Heart left ventricle (tissue), 16 donors: ENCODE measurements around the gene MNS1. TPM values are rescaled to one million over a fixed set of nuclear protein-coding genes. Genes with fewer than 3 reads are reported as not detected.

Source experiments
- ATAC-seq, 4 donors: fragments of 200-7000 bp; cut with Tn5 transposase; one replicate each; pipeline ENCODE4 v1.9.1; 2020 to 2022; ENCODE audit warnings: moderate library complexity in 4 of 4, mild to moderate bottlenecking in 3 of 4, moderate number of reproducible peaks in 1 of 4
- DNase-seq, 5 donors: peaks; one replicate each; pipeline ENCODE4 v3.0.0-alpha.2; 2020
- H3K27ac ChIP-seq, 12 donors: fragments of 200-600 bp; sonication (generic) in 4 of 12; one replicate each; pipeline versions ENCODE4 v1.5.0 to v1.8.0; 2016 to 2022; ENCODE audit warnings: mild to moderate bottlenecking in 2 of 12
- H3K27me3 ChIP-seq, 9 donors: fragments of 200-600 bp; sonication (generic) in 2 of 9; one replicate each; pipeline versions ENCODE4 v1.5.1 to v1.8.0; 2016 to 2022; ENCODE audit warnings: mild to moderate bottlenecking in 3 of 9
- H3K36me3 ChIP-seq, 9 donors: fragments of 200-600 bp; sonication (generic) in 2 of 9; one replicate each; pipeline versions ENCODE4 v1.5.0 to v1.8.0; 2018 to 2022; ENCODE audit warnings: mild to moderate bottlenecking in 2 of 9
- H3K4me1 ChIP-seq, 12 donors: fragments of 200-600 bp; sonication (generic) in 4 of 12; one replicate each; pipeline versions ENCODE4 v1.5.0 to v1.8.0; 2016 to 2022; ENCODE audit warnings: mild to moderate bottlenecking in 3 of 12
- H3K4me3 ChIP-seq, 12 donors: fragments of 200-600 bp; sonication (generic) in 4 of 12; one replicate each; pipeline versions ENCODE4 v1.5.0 to v1.8.0; 2017 to 2022; ENCODE audit warnings: mild to moderate bottlenecking in 9 of 12, moderate library complexity in 4 of 12
- H3K9me3 ChIP-seq, 12 donors: fragments of 200-600 bp; sonication (generic) in 4 of 12; one replicate each; pipeline versions ENCODE4 v1.5.0 to v1.8.0; 2016 to 2022; ENCODE audit warnings: mild to moderate bottlenecking in 1 of 12
- POLR2A ChIP-seq, 2 donors: fragments of 450-650 bp; IDR thresholded peaks; one replicate each; pipeline ENCODE4 v1.6.1; 2017; ENCODE audit warnings: antibody characterized with exemption in 2 of 2, mild to moderate bottlenecking in 2 of 2, moderate library complexity in 2 of 2
- WGBS, 4 donors: extraction: QIAGEN DNeasy Blood & Tissue Kit in 2 of 4; methylation state at CpG; one replicate each; pipeline versions ENCODE4 v1.1.5 to v1.1.7; 2013 to 2018; 5-methylcytosine and 5-hydroxymethylcytosine counted together
- intact Hi-C, 10 donors: fragments of 100-400 bp; cut with DNase I; formaldehyde crosslinking; loops; one replicate each; pipeline versions ENCODE4 v1.11.1 to v1.14.2; 2022
- polyA plus RNA-seq, 2 donors: library from polyadenylated mRNA; stranded (reverse); fragments of 200-250 nt; gene quantifications; one replicate each; pipeline ENCODE4 v1.2.3, GENCODE V29; 2013
- total RNA-seq, 9 donors: library from RNA; depleted of rRNA in 2 of 9; stranded (reverse); fragments of >200 nt in 2 of 9; fragmentation: NEBNext Ultra II Directional in 3 of 9; extraction: Animal tissue kit (Norgen Biotek cat#: 25700) in 3 of 9; gene quantifications; one replicate each; pipeline versions ENCODE4 v1.1.0 to v1.2.4, GENCODE V29; 2016 to 2023
- TF ChIP-seq, protein P1 (sequence below), 12 donors: fragments of 200-600 bp; sonication (generic) in 4 of 12; IDR thresholded peaks; one replicate each; pipeline versions ENCODE4 v1.5.0 to v1.8.0; 2018 to 2022; ENCODE audit warnings: antibody characterized with exemption in 12 of 12, mild to moderate bottlenecking in 5 of 12
- donor health status: ischemic (EF 13 %, LVEDD 7.1; RV severe dilation, severe dysfunction).
- donor health status: healthy with polysubstance abuse.
- donor health status: DM: no; HTN: yes; CAD: no.
- donor health status: DM: no; HTN: no; CAD: no.
- donor health status: ischemic (EF 25% LVEDD 6.9; RV normal size, moderate dysfunction).
- donor health status: ischemic (EF 25% LVEDD 5.7; RV mildly dilated, moderate dysfunction).
- donor health status: healthy.
- donor health status: DM: yes; HTN: yes; CAD: no.
- donor health status: ischemic (EF 35%, LVEDD 5.7; RV mildly dilated, moderate dysfunction).
- donor health status: nonischemic (EF 11% LVEDD 7.7; RV severe dilation, severe dysfunction).
- donor health status: DM: yes; HTN: yes; CAD: no.
- donor health status: PGD.
- donor health status: ischemic (EF 29% LVEDD 5.4; RV normal size, mild dysfunction).
- donor health status: nonischemic (EF 23%, LVEDD 6.1; RV moderate dilation, normal function).

Gene MNS1
- total and polyA plus RNA-seq, 11 donors, result 0.30 to 2.6 (median 0.81) TPM

DNA sequence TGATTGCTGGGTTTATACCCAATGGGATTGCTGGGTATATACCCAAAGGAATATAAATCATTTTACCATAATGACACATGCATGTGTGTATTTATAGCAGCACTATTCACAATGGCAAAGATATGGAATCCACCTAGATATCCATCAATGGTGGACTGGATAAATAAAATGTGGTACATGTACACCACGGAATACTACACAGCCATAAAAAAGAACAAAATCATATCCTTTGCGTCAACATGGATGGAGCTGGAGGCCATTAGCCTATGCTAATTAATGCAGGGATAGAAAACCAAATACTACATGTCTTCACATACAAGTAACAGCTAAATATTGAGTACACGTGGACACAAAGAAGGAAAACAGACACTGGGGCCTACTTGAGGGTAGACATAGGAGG lies 22.6 kb downstream of the MNS1 start:
- no peak for DNase-seq
- Histone ChIP-seq H3K27ac (no peak overlapping the region), H3K9me3 (peaks cover 0 to 5% (median 0%) of the 10 kb centered on the region in 12 donors), H3K4me1 (no peaks in the 10 kb centered on the region), H3K4me3 (no peak overlapping the region), H3K27me3 (no peaks in the 10 kb centered on the region), H3K36me3 (peaks cover 0 to 14% (median 0%) of the 10 kb centered on the region in 9 donors)
- ATAC-seq, result no peak
- 96 to 99% (median 97%) methylated on average over 3 of the region's 3 CpGs for WGBS, 4 donors
- TF ChIP-seq, protein P1, sequence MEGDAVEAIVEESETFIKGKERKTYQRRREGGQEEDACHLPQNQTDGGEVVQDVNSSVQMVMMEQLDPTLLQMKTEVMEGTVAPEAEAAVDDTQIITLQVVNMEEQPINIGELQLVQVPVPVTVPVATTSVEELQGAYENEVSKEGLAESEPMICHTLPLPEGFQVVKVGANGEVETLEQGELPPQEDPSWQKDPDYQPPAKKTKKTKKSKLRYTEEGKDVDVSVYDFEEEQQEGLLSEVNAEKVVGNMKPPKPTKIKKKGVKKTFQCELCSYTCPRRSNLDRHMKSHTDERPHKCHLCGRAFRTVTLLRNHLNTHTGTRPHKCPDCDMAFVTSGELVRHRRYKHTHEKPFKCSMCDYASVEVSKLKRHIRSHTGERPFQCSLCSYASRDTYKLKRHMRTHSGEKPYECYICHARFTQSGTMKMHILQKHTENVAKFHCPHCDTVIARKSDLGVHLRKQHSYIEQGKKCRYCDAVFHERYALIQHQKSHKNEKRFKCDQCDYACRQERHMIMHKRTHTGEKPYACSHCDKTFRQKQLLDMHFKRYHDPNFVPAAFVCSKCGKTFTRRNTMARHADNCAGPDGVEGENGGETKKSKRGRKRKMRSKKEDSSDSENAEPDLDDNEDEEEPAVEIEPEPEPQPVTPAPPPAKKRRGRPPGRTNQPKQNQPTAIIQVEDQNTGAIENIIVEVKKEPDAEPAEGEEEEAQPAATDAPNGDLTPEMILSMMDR (IDR thresholded peaks at IDR 0.05), result no peak
- TF ChIP-seq POLR2A (IDR thresholded peaks at IDR 0.05), result no peak
- intact Hi-C loops, result no loop called here

DNA sequence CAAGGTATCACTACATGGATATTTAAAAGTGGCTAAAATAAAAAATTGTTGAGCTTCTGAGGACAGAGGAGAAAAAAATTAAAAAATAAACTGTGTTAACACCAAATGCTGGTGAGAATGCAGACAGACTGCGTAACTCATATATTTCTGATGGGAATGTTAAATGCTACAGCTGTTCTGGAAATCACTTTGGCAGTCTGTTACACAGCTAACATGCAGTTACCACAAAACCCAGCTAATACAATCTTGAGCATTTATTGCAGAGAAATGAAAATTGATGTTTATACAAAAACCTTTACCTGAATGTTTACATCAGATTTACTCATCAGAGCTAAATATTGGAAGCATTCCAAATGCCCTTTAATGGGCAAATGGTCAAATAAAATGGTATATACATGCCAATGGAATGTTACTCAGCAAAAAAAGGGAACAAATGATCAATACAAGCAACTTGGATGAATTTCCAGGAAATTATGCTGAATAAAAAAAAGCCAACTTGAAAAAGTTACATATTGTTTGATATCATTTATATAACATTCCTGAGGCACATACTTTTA lies 24.6 kb downstream of the MNS1 start:
- no peak for ATAC-seq
- Histone ChIP-seq H3K4me1 (no peaks in the 10 kb centered on the region), H3K27ac (no peak overlapping the region), H3K36me3 (peaks cover 0 to 14% (median 0%) of the 10 kb centered on the region in 9 donors), H3K27me3 (no peaks in the 10 kb centered on the region), H3K9me3 (peaks cover 0 to 5% (median 0%) of the 10 kb centered on the region in 12 donors), H3K4me3 (no peak overlapping the region)
- intact Hi-C loops, result no loop called here
- no peak for TF ChIP-seq POLR2A (IDR thresholded peaks at IDR 0.05)
- TF ChIP-seq, protein P1 (IDR thresholded peaks at IDR 0.05), result no peak
- no peak for DNase-seq
- 90 to 100% (median 97%) methylated on average over 1 of the region's 1 CpG for WGBS, 4 donors

DNA sequence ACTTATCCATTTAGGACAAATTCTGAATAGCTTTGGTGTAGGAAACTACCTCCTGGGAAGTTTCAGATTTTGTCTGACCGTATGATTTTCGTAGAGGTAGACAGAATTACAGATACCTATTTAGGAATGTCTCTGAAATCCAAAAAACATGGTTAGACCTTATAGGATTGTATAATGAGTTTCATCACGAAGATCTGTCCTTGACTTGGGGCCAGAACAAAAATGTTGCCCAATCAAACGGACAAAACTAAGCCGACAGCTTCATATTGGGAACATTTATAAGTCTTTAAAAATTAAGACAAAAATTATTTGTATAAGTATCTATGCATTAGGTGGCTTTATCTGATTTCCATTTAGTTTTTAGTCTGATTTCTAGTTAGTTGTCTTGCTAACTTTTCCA lies 32.6 kb downstream of the MNS1 start:
- intact Hi-C loops, result loop anchor here in 1 of 10 donors (5.0 kb wide), 1 partner anchor 185 kb away; no protein-coding TSS in a partner anchor
- no peak overlapping the region for H3K27ac ChIP-seq
- H3K9me3 ChIP-seq, result no peaks in the 10 kb centered on the region
- ATAC-seq (no peak), DNase-seq (no peak)
- H3K27me3 ChIP-seq, result no peaks in the 10 kb centered on the region
- WGBS, 4 donors, result 91 to 96% (median 94%) methylated on average over 5 of the region's 5 CpGs
- TF ChIP-seq POLR2A (IDR thresholded peaks at IDR 0.05), result no peak
- TF ChIP-seq, protein P1 (IDR thresholded peaks at IDR 0.05), result no peak
- H3K4me3 ChIP-seq, result no peak overlapping the region
- H3K4me1 ChIP-seq, result no peaks in the 10 kb centered on the region
- peaks cover 0 to 9% (median 0%) of the 10 kb centered on the region in 9 donors for H3K36me3 ChIP-seq

DNA sequence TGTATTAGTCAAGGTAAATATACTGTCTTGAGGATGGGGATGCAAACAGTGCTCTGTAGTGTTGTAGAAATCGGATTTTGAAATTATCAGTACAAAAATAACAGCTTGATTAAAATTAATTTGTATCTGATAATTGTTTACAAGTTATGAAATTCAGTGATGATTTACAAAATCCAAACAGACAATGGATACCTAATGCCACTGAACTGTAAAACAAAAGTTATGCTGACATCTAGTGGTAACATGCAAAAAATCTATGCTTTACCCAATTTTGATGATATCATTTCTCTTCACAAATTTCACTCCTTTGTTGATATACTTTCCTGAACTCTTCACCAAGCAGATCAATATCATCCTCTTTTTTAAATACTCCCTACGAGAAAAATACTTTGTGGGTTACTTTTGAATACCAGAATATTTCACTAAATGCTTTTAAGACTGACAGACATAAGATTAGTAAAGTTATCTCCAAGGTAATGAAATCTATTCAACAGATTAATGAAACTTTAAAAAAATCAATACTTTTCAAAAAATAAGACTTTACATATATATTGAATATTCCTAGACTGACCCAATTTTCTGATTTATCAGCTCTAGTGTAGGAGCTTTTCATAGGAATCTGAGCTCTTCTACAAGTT lies 36.0 kb downstream of the MNS1 start:
- Histone ChIP-seq H3K4me1 (no peaks in the 10 kb centered on the region), H3K27me3 (no peaks in the 10 kb centered on the region), H3K36me3 (peaks cover 0 to 9% (median 0%) of the 10 kb centered on the region in 9 donors), H3K27ac (no peak overlapping the region), H3K9me3 (peaks cover 0 to 13% (median 0%) of the 10 kb centered on the region in 12 donors), H3K4me3 (no peak overlapping the region)
- no peak for DNase-seq
- 23 to 29% (median 25%) methylated on average over 2 of the region's 2 CpGs for WGBS, 4 donors
- intact Hi-C loops, result loop anchor here in 7 of 10 donors (2.0 to 10.0 kb wide), 3 partner anchors 182 to 184 kb away; partner anchors contain the start of gene RFX7 (in 2 of the 7)
- ATAC-seq, result no peak
- TF ChIP-seq, protein P1 (IDR thresholded peaks at IDR 0.05), result peak in 10 of 12 donors; percentile 34 to 64 (median 46)
- TF ChIP-seq POLR2A (IDR thresholded peaks at IDR 0.05), result no peak
